Ishikawa (cell line): Measurements from ENCODE around the gene HCFC1.

ENCODE experiments used
- CEBPB ChIP-seq: IDR thresholded peaks from 2 replicates; pipeline ENCODE4 v1.6.1; 2012
- CREB1 ChIP-seq: IDR thresholded peaks from 2 replicates; pipeline ENCODE4 v1.6.1; 2012; ENCODE audit warnings: low read depth
- EGR1 ChIP-seq: IDR thresholded peaks from 2 replicates; pipeline ENCODE4 v1.6.1; 2012
- EP300 ChIP-seq: IDR thresholded peaks from 2 replicates; pipeline ENCODE4 v1.6.1; 2012; ENCODE audit warnings: borderline replicate concordance
- FOXM1 ChIP-seq: IDR thresholded peaks from 2 replicates; pipeline ENCODE4 v1.6.1; 2012; ENCODE audit warnings: low read depth, borderline replicate concordance
- NFIC ChIP-seq: IDR thresholded peaks from 2 replicates; pipeline ENCODE4 v1.6.1; 2012
- RAD21 ChIP-seq: IDR thresholded peaks from 2 replicates; pipeline ENCODE4 v1.6.1; 2012; ENCODE audit warnings: low read depth
- REST ChIP-seq: IDR thresholded peaks from 2 replicates; pipeline ENCODE4 v1.6.1; 2012; ENCODE audit warnings: low read depth, mild to moderate bottlenecking
- TAF1 ChIP-seq: IDR thresholded peaks from 2 replicates; pipeline ENCODE4 v1.6.1; 2012; ENCODE audit warnings: low read depth, mild to moderate bottlenecking
- TCF12 ChIP-seq: IDR thresholded peaks from 2 replicates; pipeline ENCODE4 v1.6.1; 2012; ENCODE audit warnings: low read depth
- TEAD4 ChIP-seq: IDR thresholded peaks from 2 replicates; pipeline ENCODE4 v1.6.1; 2012
- USF1 ChIP-seq: IDR thresholded peaks from 2 replicates; pipeline ENCODE4 v1.6.1; 2012
- YY1 ChIP-seq: IDR thresholded peaks from 2 replicates; pipeline ENCODE4 v1.6.1; 2012; ENCODE audit warnings: low read depth
- ZBTB7A ChIP-seq: IDR thresholded peaks from 2 replicates; pipeline ENCODE4 v1.6.1; 2012; ENCODE audit warnings: low read depth
- TF ChIP-seq, protein P1 (sequence below): IDR thresholded peaks from 2 replicates; pipeline ENCODE4 v1.6.1; 2012

Gene HCFC1

GRCh38 chrX:153966283-153966688, 5.3 kb downstream of the HCFC1 start:
- TF ChIP-seq TAF1, result no peak
- no peak for TF ChIP-seq REST
- TF ChIP-seq EGR1, result no peak
- no peak for TF ChIP-seq CEBPB
- no peak for TF ChIP-seq TEAD4
- TF ChIP-seq EP300, result no peak
- TF ChIP-seq NFIC, result no peak
- no peak for TF ChIP-seq USF1
- no peak for TF ChIP-seq RAD21
- TF ChIP-seq YY1, result no peak

- TF ChIP-seq ZBTB7A, result no peak
- TF ChIP-seq YY1, result no peak
- TF ChIP-seq RAD21, result no peak
- no peak for TF ChIP-seq TCF12
Observed at GRCh38 chrX:153965406-153965805, 6.2 kb downstream of the HCFC1 start.

- TF ChIP-seq, protein P1, sequence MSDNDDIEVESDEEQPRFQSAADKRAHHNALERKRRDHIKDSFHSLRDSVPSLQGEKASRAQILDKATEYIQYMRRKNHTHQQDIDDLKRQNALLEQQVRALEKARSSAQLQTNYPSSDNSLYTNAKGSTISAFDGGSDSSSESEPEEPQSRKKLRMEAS, result no peak
- TF ChIP-seq TEAD4 (no peak), CEBPB (no peak), ZBTB7A (no peak), TAF1 (no peak), NFIC (no peak), YY1 (no peak), CREB1 (no peak), FOXM1 (no peak), EP300 (no peak)
Observed at GRCh38 chrX:153964105-153964504, 7.5 kb downstream of the HCFC1 start.

DNA sequence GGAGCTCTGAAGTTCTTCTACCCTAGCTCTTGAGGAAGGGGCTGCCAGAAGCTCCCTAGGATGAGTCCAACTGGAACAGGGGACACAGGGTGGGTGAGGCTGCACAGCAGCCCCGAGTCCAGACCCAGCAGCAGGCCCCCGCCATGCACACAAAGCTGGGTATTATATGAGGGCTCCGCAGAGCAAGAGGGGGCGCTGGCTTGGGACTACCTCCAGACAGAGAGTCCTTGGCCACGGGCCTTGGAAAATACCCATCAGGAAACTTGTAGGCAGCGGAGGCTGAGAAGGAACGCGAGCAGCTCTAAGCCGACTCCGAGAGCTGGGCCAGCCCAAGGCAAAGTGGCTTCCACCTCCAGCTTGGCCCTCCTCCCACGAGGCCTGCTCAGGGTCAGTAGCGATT, 8.1 kb downstream of the HCFC1 start:
- no peak for TF ChIP-seq REST
- TF ChIP-seq CEBPB, result no peak
- no peak for TF ChIP-seq USF1
- TF ChIP-seq EP300, result no peak
- TF ChIP-seq, protein P1, result no peak
- TF ChIP-seq YY1, result no peak
- TF ChIP-seq CREB1, result no peak
- TF ChIP-seq NFIC, result no peak
- TF ChIP-seq EGR1, result no peak
- no peak for TF ChIP-seq ZBTB7A
- TF ChIP-seq FOXM1, result no peak
- TF ChIP-seq TEAD4, result no peak

DNA sequence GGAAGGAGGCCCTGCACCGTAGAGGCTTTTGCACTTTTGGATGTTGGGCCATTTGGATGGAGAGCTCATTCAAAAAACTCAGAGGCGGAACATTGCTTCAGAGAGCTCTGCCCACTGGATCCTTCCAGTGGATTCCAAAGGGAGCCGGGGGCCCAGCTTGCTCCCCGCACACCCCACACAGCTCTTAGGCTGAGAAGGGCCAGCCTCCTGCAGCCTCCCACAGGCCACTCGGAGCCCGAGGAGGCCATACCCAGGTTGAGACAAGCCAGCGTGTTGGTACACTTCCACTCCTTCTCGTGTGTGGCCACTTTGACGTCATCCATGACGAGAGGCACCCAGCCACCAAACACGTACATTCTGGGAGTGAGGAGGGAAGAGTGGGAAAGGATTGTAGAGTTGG, 10.3 kb downstream of the HCFC1 start:
- no peak for TF ChIP-seq CEBPB
- TF ChIP-seq TCF12, result no peak
- no peak for TF ChIP-seq CREB1
- no peak for TF ChIP-seq RAD21

DNA sequence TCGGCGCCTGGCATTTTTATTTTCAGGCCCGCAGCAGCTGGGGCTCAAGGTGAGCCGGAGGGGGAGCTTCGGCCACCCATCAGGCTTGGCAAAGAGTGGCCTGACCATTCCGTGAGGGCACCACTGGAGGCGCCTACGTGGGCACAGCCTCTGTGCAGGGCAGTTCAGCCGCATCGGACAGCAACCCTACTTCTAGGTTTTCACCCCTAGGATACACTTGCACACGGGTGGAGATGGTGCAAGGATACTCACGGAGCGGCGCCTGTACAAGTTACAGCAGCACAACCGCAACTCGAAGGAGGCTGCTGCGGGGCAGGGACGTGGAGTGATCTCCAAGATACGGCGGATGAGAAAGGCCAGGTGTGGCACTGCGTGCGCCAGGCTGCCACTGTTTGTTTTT, 10.8 kb downstream of the HCFC1 start:
- no peak for TF ChIP-seq ZBTB7A
- no peak for TF ChIP-seq TAF1
- TF ChIP-seq FOXM1, result no peak
- TF ChIP-seq CREB1, result no peak
- no peak for TF ChIP-seq NFIC

DNA sequence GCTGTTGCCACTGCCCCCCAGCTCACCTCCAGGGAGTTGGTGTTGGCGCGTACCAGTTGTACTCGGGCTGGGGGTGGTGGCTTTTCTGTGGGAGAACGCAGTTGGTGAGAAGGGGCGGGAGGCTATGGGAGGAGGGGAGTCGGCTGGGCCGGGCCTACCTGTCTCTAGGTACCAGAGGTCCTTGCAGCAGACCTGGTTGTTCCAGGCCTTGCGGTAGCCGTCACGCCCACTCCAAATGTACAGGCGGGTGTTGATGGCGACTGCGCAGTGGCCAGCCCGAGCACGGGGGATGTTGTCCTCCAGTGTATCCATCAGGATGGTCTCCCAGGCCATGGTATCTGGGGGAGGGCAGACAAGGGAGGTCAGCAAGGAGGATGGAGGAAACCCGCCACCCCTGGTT, 11.5 kb downstream of the HCFC1 start:
- no peak for TF ChIP-seq RAD21
- TF ChIP-seq USF1, result no peak
- TF ChIP-seq YY1, result no peak
- no peak for TF ChIP-seq EGR1
